ENCODE results near the gene ZSWIM8.
"Not testable (repeated sequence)": the region's sequence is repeated elsewhere in the genome, so short reads cannot be mapped to it uniquely, and the experiment has no call there.

ZSWIM8 gene

DNA sequence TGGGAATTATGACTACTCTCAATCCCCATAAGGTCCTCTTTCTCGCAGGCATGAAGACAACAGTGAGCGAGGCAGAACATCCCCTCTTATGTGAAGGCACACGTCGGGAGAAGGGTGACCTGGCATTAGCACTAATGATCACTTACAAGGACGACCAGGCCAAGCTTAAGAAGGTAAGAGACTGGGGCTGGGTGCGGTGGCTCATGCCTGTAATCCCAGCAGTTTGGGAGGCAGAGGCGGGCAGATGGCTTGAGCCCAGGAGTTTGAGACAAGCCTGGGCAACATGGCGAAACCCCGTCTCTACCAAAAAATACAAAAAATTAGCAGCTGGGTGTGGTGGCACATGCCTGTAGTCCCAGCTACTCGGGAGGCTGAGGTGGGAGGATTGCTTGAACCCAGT is 10.1 kb downstream of the ZSWIM8 start:
- not testable (repeated sequence) for DNase-seq (ENCODE audit: low spot score)

- DNase-seq (ENCODE audit: low spot score): not testable (repeated sequence)
Observed at GRCh38 chr10:73796035-73796434, 10.6 kb downstream of the ZSWIM8 start.

DNA sequence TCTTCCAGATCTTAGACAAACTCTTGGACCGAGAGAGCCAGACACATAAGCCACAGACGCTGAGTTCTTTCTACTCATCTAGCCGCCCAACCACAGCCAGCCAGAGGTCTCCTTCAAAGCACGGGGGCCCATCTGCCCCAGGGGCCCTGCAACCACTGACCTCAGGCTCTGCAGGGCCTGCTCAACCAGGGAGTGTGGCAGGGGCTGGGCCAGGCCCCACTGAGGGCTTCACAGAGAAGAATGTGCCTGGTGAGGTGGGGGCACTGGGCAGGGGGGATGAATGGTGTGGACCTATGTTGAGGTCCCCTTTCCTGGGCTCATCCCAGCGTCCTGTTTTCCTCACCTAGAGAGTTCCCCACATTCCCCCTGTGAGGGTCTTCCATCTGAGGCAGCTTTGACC is 11.4 kb downstream of the ZSWIM8 start:
- DNase-seq (ENCODE audit: low spot score): no peak

DNA sequence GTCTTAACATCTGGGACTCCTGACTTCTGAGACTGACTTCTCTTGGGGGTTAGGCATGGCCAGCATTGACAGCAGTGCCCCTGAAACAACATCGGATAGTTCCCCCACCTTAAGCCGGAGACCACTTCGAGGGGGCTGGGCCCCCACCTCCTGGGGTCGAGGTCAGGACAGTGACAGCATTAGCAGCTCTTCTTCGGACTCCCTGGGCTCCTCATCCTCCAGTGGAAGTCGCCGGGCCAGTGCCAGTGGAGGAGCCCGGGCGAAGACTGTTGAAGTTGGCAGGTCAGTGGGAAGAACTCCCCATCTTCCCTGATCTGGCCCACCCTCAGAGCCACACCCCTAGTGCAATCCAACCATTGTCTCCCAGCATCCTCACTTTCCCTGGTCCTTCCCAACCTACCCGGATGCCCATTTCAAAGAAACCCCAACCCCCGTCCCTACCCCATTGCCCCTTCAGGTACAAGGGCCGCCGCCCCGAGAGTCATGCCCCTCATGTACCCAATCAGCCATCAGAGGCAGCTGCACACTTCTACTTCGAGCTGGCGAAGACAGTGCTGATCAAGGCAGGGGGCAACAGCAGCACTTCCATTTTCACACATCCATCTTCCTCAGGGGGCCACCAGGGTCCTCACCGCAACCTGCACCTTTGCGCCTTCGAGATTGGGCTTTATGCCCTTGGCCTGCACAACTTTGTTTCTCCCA is 12.1 kb downstream of the ZSWIM8 start:
- DNase-seq (ENCODE audit: low spot score): no peak

DNA sequence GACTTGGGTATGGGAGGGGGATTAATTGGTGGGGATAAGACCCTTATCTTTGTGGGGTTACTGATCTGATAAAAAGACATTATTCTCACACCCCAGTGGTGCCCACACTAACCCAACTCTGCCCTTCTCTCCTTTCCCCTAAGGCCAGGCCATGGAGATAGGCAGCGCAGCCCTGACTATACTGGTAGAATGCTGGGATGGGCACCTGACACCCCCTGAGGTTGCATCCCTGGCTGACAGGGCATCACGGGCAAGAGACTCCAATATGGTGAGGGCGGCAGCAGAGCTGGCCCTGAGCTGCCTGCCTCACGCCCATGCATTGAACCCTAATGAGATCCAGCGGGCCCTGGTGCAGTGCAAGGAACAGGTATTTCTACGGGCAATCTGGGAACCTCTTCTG is 12.7 kb downstream of the ZSWIM8 start:
- no peak for DNase-seq (ENCODE audit: low spot score)

GRCh38 chr10:73798927-73799560 is 13.6 kb downstream of the ZSWIM8 start:
- no peak for DNase-seq (ENCODE audit: low spot score)

- no peak for DNase-seq (ENCODE audit: low spot score)
Observed at GRCh38 chr10:73799899-73800559, 14.6 kb downstream of the ZSWIM8 start.

DNA sequence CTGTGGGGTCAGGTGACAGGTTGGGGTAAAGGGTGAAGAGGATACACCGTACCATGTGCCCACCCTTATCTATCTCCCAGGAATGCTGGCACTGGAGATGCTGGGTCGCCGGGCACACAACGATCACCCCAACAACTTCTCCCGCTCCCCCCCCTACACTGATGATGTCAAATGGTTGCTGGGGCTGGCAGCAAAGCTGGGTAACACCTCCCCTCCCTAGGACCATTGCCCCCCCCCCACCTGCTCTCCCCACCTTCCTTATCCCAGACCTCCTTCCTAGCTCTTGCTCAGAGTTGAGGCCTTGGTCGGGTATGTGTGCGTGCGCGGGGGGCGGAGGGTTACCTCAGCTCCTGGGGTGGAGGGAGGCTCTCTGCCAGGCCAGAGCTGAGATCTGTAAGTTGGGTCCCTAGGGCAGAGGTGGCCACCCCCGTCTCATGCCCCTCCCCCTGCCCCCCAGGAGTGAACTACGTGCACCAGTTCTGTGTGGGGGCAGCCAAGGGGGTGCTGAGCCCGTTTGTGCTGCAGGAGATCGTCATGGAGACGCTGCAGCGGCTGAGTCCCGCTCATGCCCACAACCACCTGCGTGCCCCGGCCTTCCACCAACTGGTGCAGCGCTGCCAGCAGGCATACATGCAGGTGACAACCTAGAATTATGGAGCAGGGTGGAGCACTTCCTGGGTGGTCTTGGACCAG is 15.3 kb downstream of the ZSWIM8 start:
- no peak for DNase-seq (ENCODE audit: low spot score)

DNA sequence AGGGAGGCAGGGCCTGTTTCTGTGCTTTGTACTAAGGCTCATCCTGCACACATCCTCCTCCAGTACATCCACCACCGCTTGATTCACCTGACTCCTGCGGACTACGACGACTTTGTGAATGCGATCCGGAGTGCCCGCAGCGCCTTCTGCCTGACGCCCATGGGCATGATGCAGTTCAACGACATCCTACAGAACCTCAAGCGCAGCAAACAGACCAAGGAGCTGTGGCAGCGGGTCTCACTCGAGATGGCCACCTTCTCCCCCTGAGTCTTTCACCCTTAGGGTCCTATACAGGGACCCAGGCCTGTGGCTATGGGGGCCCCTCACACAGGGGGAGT is 15.8 kb downstream of the ZSWIM8 start:
- no peak for DNase-seq (ENCODE audit: low spot score)

DNA sequence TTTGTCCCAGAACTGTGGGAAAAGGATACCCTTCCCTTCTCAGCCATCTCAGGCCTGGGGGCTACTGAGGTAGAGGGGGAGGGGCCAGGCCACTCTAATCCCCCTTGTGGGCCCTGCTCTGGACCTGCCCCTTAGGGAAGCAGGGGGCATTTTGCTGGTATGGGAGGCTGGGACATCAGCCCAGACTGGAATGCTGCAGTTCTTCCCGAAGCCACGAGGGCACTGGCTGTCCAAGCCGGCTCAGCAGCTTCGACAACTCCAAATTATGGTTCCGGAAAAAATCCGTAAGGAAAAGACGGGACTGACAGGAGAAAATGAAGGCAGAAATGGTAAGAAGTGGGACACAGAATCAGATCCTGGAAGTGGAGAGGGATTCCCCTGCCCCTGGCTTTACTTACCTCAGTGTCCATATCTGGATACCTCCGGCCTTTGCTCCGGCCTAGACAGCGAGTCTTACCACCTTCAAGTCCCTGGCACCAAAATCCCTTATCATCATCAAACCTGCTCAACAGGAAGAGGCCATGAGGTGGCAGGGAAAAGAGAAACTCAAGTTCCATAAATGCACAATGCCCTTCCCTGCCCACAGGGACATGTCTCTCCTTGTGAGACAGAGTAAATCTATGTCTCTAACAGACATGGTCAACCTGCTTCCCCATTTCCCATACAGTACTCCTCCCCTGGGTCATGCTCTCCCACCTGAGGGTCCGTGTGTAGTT is 17.0 kb downstream of the ZSWIM8 start:
- no peak for DNase-seq (ENCODE audit: low spot score)

GRCh38 chr10:73803680-73804286 is 18.4 kb downstream of the ZSWIM8 start:
- DNase-seq (ENCODE audit: low spot score): no peak

GRCh38 chr10:73806176-73806950 is 21.0 kb downstream of the ZSWIM8 start:
- no peak for DNase-seq (ENCODE audit: low spot score)

- DNase-seq (ENCODE audit: low spot score): no peak
Observed at GRCh38 chr10:73807471-73807870, 22.1 kb downstream of the ZSWIM8 start.

DNA sequence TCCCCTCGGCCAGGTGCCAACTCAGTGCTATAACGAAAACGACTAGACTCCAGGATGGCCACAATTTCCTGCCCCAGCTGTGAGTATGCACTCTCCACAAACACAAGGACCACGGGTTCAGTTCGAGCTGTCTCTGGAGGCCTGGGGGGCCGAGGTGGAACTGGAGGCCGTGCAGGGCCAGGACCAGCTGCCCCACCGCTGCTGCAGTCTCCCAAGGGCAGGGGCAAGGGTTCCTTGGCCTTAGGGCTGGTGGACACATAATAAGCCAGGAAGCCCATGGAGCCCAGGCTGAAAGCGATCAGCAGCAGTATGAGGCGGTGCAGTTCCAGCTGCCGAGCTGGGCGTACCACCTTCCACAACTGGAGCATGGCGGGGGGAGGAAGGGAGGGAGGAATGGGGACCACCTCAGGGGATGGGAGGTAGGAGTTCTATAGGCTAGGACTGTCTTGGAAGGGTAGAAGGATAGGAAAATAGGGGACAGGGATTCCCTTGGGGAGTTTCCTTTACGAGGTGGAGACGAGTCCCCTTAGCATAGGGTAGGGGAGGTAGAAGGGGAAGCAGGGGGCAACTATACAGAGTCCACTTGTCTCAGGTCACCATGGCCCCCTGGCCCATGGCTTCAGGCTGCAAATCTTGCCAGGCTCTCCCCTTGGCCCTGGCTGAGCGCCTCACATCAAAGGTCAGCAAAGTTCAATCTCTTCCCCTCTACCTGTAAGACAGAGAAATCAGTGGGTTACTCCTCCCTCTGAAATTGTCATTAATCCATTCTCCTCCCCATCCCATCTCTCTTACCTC is 22.8 kb downstream of the ZSWIM8 start:
- DNase-seq (ENCODE audit: low spot score): no peak

DNA sequence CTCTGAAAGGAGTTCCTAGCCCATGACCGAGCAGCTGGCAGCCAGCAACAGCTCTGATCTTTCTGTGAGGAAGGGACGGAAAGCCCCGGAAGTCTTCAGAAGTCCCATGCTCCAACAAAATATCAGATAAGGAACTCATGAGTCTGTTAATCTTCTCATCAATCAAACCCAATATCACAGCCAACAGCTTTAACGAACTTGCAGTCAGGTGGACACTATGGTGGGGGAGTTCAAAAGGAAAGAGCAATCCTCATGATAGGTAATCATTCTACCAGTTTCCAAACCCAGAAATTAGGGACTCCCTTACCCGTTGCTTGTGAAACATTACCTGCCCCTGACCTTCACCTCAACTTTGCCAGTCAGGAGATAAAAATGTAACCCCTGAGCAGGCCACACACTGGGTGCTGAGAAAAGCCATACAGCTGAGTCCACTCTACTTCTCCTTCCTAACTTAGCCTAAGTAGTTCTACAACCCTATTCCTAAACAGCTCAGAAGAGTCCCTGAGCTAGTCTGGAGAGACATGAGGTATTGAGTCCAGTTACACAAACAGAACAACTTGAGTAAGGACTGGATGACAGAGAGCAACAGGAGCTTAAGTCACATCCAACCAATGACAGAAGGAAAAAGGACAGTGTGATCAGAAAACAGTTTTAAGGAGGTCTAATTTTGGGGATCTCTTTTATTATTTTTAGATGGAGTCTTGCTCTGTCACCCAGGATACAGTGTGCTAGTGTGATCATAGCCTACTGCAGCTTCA is 23.8 kb downstream of the ZSWIM8 start:
- no peak for DNase-seq (ENCODE audit: low spot score)

GRCh38 chr10:73810358-73810734 is 24.9 kb downstream of the ZSWIM8 start:
- DNase-seq (ENCODE audit: low spot score): no peak

- no peak for DNase-seq (ENCODE audit: low spot score)
Observed at GRCh38 chr10:73810735-73811465, 25.5 kb downstream of the ZSWIM8 start.

DNA sequence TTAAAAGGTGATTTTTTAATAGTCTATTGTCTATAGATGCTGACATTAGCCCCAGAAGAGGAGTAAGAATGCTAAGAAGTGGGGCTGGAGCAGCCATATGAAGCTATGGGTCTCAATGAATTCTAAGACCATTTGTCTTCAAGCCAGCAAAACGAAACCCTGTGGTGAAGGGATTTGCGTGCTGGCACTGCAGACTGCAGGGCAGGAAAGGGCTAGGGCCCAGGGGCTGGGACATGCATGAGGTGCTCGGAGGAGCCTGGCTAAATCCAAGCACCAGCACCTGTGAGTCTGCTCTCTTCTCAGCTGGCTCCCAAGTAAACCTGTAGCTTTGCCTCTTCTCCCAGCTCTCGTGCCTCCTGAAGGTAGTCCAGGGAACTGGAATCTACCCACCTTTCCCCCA is 27.3 kb downstream of the ZSWIM8 start:
- no peak for DNase-seq (ENCODE audit: low spot score)

GRCh38 chr10:73813333-73813732 is 27.9 kb downstream of the ZSWIM8 start:
- DNase-seq (ENCODE audit: low spot score): no peak
